PFSK-1 (cell line): ENCODE measurements around the gene KRT5.

Experiments used
- FOXP2 ChIP-seq: optimal IDR thresholded peaks from 2 replicates; pipeline ENCODE3; 2011; ENCODE audit warnings: borderline replicate concordance, control low read depth, inconsistent platforms; ENCODE audit not compliant: insufficient read depth; ENCODE audit errors: extremely low read length, extremely low read depth
- POLR2AphosphoS5 ChIP-seq: IDR thresholded peaks from 2 replicates; pipeline ENCODE4 v1.6.1; 2012; ENCODE audit warnings: low read depth, mild to moderate bottlenecking, control low read depth, low read length, moderate library complexity
- REST ChIP-seq, 2 experiments: IDR thresholded peaks; 2 replicates each; pipeline versions ENCODE4 v1.6.1 to v1.8.0; 2011 to 2012; ENCODE audit warnings: low read depth in 2 of 2, low read length in 2 of 2, control low read depth in 1 of 2, inconsistent platforms in 1 of 2, mild to moderate bottlenecking in 1 of 2, moderate library complexity in 1 of 2; ENCODE audit not compliant: insufficient read depth in 1 of 2
- SIN3A ChIP-seq: IDR thresholded peaks from 2 replicates; pipeline ENCODE4 v1.6.1; 2012; ENCODE audit warnings: mild to moderate bottlenecking, low read length, moderate library complexity, borderline replicate concordance; ENCODE audit not compliant: insufficient read depth
- TAF1 ChIP-seq: IDR thresholded peaks from 2 replicates; pipeline ENCODE4 v1.6.1; 2012; ENCODE audit warnings: low read length, control low read depth, borderline replicate concordance; ENCODE audit not compliant: insufficient read depth

The KRT5 gene

GRCh38 chr12:52539083-52539820 is 19.1 kb upstream of the KRT5 start:
- TF ChIP-seq REST (IDR thresholded peaks at IDR 0.05; ENCODE audit: insufficient read depth in 1 of 2, low read depth in 2 of 2, low read length in 2 of 2) (no peak), POLR2AphosphoS5 (no peak), FOXP2 (no peak), TAF1 (no peak), SIN3A (no peak)

- TF ChIP-seq POLR2AphosphoS5 (no peak), REST (IDR thresholded peaks at IDR 0.05; ENCODE audit: insufficient read depth in 1 of 2, low read depth in 2 of 2, low read length in 2 of 2) (no peak), TAF1 (no peak), FOXP2 (no peak), SIN3A (no peak)
These were observed 16.9 kb upstream of the KRT5 start for GRCh38 chr12:52537101-52537500.

- TF ChIP-seq REST (IDR thresholded peaks at IDR 0.05; ENCODE audit: insufficient read depth in 1 of 2, low read depth in 2 of 2, low read length in 2 of 2) (no peak), FOXP2 (no peak), TAF1 (no peak), SIN3A (no peak), POLR2AphosphoS5 (no peak)
These were observed 15.4 kb upstream of the KRT5 start for GRCh38 chr12:52535574-52535973.

- TF ChIP-seq FOXP2 (no peak), TAF1 (no peak), SIN3A (no peak), REST (IDR thresholded peaks at IDR 0.05; ENCODE audit: insufficient read depth in 1 of 2, low read depth in 2 of 2, low read length in 2 of 2) (no peak), POLR2AphosphoS5 (no peak)
These were observed 14.3 kb upstream of the KRT5 start for GRCh38 chr12:52534482-52534881.
